ENCODE results near the gene PDE4D. TPM values are rescaled to one million over a fixed set of nuclear protein-coding genes. Genes with fewer than 3 reads are reported as not detected.

Gene PDE4D
- total RNA-seq, 1 donor from 2014 or later: 39.2 TPM

DNA sequence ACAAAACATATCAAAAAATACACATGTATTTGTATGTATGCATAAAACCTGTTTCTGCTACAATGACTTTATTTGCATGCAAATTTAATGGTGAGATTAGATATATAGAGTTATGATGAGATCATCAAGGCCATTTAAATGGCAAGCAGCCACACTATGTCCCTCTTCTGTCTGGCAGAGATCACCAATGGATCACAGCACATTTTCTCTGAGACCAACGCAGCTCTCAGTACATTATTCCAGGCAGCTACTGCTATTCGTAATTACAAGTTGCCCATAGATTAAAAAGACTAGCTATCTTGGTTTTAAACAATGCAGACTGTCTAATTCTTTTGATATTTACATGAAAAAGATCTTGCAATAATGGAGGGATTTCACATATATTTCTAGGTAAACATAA is 629.5 kb downstream of the PDE4D start:
- Histone ChIP-seq H3K4me3 (ENCODE audit: low read depth, low read length) (no peak overlapping the region), H3K27me3 (ENCODE audit: control insufficient read depth, insufficient read depth, low read length) (no peaks in the 10 kb centered on the region), H3K36me3 (ENCODE audit: control insufficient read depth, insufficient read depth, low read length) (no peaks in the 10 kb centered on the region)
- DNase-seq (ENCODE audit: low read depth): no peak
- TF ChIP-seq, protein P1, sequence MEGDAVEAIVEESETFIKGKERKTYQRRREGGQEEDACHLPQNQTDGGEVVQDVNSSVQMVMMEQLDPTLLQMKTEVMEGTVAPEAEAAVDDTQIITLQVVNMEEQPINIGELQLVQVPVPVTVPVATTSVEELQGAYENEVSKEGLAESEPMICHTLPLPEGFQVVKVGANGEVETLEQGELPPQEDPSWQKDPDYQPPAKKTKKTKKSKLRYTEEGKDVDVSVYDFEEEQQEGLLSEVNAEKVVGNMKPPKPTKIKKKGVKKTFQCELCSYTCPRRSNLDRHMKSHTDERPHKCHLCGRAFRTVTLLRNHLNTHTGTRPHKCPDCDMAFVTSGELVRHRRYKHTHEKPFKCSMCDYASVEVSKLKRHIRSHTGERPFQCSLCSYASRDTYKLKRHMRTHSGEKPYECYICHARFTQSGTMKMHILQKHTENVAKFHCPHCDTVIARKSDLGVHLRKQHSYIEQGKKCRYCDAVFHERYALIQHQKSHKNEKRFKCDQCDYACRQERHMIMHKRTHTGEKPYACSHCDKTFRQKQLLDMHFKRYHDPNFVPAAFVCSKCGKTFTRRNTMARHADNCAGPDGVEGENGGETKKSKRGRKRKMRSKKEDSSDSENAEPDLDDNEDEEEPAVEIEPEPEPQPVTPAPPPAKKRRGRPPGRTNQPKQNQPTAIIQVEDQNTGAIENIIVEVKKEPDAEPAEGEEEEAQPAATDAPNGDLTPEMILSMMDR (IDR thresholded peaks at IDR 0.05; ENCODE audit: insufficient read depth, low read length, poor library complexity, severe bottlenecking): no peak

DNA sequence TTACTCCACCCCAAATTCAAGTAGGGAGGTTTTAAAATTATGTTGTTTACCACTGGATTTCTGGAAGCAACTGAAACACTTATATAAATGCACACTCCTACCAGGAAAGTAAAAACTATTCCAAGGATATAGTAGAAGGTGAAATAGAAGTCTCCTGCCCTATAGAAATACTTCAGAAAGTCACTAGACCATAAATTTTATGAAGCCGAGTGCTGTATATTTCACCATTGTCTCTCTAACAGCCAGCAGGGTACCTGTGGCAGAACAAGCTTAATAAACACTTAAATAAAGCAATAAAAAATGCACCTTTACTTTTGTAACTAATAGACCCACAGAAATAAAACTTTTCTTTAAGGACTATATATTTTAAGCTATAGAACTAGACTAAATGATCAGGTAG is 631.6 kb downstream of the PDE4D start:
- no peak overlapping the region for H3K4me3 ChIP-seq (ENCODE audit: low read depth, low read length)
- H3K36me3 ChIP-seq (ENCODE audit: control insufficient read depth, insufficient read depth, low read length): no peaks in the 10 kb centered on the region
- TF ChIP-seq, protein P1 (IDR thresholded peaks at IDR 0.05; ENCODE audit: insufficient read depth, low read length, poor library complexity, severe bottlenecking): no peak
- H3K27me3 ChIP-seq (ENCODE audit: control insufficient read depth, insufficient read depth, low read length): no peaks in the 10 kb centered on the region
- no peak for DNase-seq (ENCODE audit: low read depth)

DNA sequence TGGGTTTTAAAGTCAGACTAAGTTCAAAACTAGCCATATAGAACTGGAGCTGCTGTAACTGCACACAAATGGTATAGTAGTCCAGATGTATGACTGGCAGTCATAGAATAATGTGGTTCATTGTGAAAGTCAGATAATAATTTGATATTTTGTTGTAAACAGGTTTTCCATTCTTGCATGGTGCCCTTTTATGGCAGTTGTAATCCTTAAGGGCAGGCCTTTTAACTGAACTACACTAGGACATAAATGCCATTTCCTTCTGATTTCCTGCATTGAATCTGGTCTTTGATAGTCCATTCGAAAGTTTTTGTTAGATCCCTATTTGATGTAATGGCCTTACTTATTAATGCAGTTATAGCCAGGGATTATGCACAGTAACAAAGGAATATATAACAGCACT is 632.6 kb downstream of the PDE4D start:
- H3K36me3 ChIP-seq (ENCODE audit: control insufficient read depth, insufficient read depth, low read length): no peaks in the 10 kb centered on the region
- DNase-seq (ENCODE audit: low read depth): no peak
- H3K4me3 ChIP-seq (ENCODE audit: low read depth, low read length): no peak overlapping the region
- no peaks in the 10 kb centered on the region for H3K27me3 ChIP-seq (ENCODE audit: control insufficient read depth, insufficient read depth, low read length)
- TF ChIP-seq, protein P1 (IDR thresholded peaks at IDR 0.05; ENCODE audit: insufficient read depth, low read length, poor library complexity, severe bottlenecking): no peak

DNA sequence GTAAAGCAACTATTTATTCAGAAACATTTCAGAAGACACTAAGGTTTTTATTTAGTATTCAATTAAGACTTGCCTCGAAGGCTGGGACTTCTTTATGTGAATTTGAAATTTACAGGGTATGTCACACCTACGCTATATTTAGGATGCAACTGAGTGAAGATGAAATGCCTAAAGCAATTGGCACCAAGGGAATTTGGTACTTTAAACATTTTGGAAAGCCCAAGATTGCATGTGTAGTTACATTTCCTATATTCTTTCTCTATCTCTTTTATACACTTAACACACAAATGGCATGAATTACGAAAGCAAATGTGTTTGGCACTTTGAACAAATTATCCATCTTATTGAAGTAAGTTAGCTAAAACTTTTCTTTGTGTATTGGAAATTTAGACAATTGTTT is 633.3 kb downstream of the PDE4D start:
- Histone ChIP-seq H3K27me3 (ENCODE audit: control insufficient read depth, insufficient read depth, low read length) (no peaks in the 10 kb centered on the region), H3K4me3 (ENCODE audit: low read depth, low read length) (no peak overlapping the region), H3K36me3 (ENCODE audit: control insufficient read depth, insufficient read depth, low read length) (no peaks in the 10 kb centered on the region)
- DNase-seq (ENCODE audit: low read depth): no peak
- TF ChIP-seq, protein P1 (IDR thresholded peaks at IDR 0.05; ENCODE audit: insufficient read depth, low read length, poor library complexity, severe bottlenecking): no peak

DNA sequence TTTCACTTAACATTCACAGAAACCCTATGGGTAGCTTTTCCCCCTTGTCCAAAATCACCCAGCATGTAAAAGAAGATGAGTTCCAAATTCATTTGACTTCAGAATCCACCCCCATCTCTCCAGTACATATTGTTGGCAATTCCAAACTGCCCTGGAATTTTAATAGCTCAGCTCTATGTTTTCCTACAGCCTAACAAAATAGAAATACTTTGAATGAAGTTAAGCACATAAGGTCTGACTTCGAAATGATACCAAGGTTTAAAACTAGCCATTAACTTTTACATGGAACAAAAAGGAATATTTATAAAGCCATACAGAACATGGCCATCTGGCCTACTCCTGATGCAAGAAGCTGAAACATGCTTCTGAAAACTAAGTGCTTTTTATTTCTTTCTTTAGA is 634.3 kb downstream of the PDE4D start:
- TF ChIP-seq, protein P1 (IDR thresholded peaks at IDR 0.05; ENCODE audit: insufficient read depth, low read length, poor library complexity, severe bottlenecking): no peak
- Histone ChIP-seq H3K36me3 (ENCODE audit: control insufficient read depth, insufficient read depth, low read length) (no peaks in the 10 kb centered on the region), H3K4me3 (ENCODE audit: low read depth, low read length) (no peak overlapping the region), H3K27me3 (ENCODE audit: control insufficient read depth, insufficient read depth, low read length) (no peaks in the 10 kb centered on the region)
- DNase-seq (ENCODE audit: low read depth): no peak

Data from kidney epithelial cell (primary cell).